Neural cell (in vitro differentiated cells): ENCODE measurements around the gene SLC20A1.

Experiments
- EP300 ChIP-seq: fragments of 450-650 bp; conservative IDR thresholded peaks from 2 replicates; pipeline ENCODE4 v1.6.1; 2014; ENCODE audit warnings: antibody characterized with exemption, mild to moderate bottlenecking, moderate library complexity; ENCODE audit not compliant: poor library complexity, severe bottlenecking
- EZH2 ChIP-seq: fragments of 200-600, 300-800 bp; shearing (Covaris generic), sonication (generic); IDR thresholded peaks from 2 replicates; pipeline ENCODE4 v1.6.1; 2014; ENCODE audit warnings: antibody characterized with exemption, low read length, borderline replicate concordance, mild to moderate bottlenecking; ENCODE audit not compliant: insufficient read depth, poor library complexity, severe bottlenecking
- POLR2AphosphoS5 ChIP-seq: IDR thresholded peaks from 2 replicates; pipeline ENCODE4 v1.6.1; 2012
- RAD21 ChIP-seq: fragments of 450-650 bp; conservative IDR thresholded peaks from 2 replicates; pipeline ENCODE4 v1.6.1; 2014; ENCODE audit warnings: antibody characterized with exemption, mild to moderate bottlenecking, moderate library complexity
- SMC3 ChIP-seq: fragments of 450-650 bp; conservative IDR thresholded peaks from 2 replicates; pipeline ENCODE4 v1.6.1; 2014; ENCODE audit warnings: antibody characterized with exemption, mild to moderate bottlenecking, moderate library complexity; ENCODE audit not compliant: poor library complexity
- TAF1 ChIP-seq: IDR thresholded peaks from 2 replicates; pipeline ENCODE4 v1.6.1; 2012; ENCODE audit warnings: low read depth
- TF ChIP-seq, protein P1 (sequence below): fragments of 450-650 bp; IDR thresholded peaks from 2 replicates; pipeline ENCODE4 v1.5.1; 2014; ENCODE audit warnings: antibody characterized with exemption, mild to moderate bottlenecking, moderate library complexity; ENCODE audit not compliant: poor library complexity, severe bottlenecking
- TF ChIP-seq, protein P2 (sequence below): IDR thresholded peaks from 2 replicates; pipeline ENCODE4 v1.6.1; 2012; ENCODE audit warnings: borderline replicate concordance

DNA sequence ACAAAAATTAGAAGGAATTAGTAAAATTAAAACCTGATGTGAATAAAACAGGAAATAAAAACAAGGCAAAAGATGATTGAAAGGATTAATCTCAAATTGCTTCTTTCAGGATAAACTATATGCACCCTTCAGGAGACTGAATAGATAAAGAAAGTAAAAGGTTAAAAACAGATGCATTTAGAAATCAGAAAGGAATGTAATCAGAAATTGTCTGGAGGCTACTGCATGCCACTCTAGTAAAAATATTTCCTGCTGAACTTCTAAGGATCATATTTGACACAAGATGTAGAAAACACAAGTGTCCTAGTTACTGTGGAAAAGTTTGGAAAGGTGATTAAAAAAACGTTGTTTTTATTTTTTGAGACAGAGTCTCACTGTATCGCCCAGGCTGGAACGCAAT lies 45.1 kb upstream of the SLC20A1 start:
- TF ChIP-seq, protein P1, sequence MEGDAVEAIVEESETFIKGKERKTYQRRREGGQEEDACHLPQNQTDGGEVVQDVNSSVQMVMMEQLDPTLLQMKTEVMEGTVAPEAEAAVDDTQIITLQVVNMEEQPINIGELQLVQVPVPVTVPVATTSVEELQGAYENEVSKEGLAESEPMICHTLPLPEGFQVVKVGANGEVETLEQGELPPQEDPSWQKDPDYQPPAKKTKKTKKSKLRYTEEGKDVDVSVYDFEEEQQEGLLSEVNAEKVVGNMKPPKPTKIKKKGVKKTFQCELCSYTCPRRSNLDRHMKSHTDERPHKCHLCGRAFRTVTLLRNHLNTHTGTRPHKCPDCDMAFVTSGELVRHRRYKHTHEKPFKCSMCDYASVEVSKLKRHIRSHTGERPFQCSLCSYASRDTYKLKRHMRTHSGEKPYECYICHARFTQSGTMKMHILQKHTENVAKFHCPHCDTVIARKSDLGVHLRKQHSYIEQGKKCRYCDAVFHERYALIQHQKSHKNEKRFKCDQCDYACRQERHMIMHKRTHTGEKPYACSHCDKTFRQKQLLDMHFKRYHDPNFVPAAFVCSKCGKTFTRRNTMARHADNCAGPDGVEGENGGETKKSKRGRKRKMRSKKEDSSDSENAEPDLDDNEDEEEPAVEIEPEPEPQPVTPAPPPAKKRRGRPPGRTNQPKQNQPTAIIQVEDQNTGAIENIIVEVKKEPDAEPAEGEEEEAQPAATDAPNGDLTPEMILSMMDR = no peak
- TF ChIP-seq EP300 = no peak
- TF ChIP-seq POLR2AphosphoS5 = no peak
- TF ChIP-seq EZH2 = no peak
- TF ChIP-seq, protein P2, sequence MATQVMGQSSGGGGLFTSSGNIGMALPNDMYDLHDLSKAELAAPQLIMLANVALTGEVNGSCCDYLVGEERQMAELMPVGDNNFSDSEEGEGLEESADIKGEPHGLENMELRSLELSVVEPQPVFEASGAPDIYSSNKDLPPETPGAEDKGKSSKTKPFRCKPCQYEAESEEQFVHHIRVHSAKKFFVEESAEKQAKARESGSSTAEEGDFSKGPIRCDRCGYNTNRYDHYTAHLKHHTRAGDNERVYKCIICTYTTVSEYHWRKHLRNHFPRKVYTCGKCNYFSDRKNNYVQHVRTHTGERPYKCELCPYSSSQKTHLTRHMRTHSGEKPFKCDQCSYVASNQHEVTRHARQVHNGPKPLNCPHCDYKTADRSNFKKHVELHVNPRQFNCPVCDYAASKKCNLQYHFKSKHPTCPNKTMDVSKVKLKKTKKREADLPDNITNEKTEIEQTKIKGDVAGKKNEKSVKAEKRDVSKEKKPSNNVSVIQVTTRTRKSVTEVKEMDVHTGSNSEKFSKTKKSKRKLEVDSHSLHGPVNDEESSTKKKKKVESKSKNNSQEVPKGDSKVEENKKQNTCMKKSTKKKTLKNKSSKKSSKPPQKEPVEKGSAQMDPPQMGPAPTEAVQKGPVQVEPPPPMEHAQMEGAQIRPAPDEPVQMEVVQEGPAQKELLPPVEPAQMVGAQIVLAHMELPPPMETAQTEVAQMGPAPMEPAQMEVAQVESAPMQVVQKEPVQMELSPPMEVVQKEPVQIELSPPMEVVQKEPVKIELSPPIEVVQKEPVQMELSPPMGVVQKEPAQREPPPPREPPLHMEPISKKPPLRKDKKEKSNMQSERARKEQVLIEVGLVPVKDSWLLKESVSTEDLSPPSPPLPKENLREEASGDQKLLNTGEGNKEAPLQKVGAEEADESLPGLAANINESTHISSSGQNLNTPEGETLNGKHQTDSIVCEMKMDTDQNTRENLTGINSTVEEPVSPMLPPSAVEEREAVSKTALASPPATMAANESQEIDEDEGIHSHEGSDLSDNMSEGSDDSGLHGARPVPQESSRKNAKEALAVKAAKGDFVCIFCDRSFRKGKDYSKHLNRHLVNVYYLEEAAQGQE = no peak
- no peak for TF ChIP-seq RAD21
- TF ChIP-seq SMC3 = no peak
- no peak for TF ChIP-seq TAF1
